Measurements from ENCODE around the gene TFF2.

Gene TFF2

GRCh38 chr21:42366292-42367010, 15.7 kb upstream of the TFF2 start, which contains the start of gene TFF1:
Gene TFF1, minus strand, starts transcription at chr21:42366535. Its CDS starts 40 bp downstream, at chr21:42366495.
- DNase-seq: no peak

GRCh38 chr21:42365770-42366169, 15.0 kb upstream of the TFF2 start:
- no peak for DNase-seq

GRCh38 chr21:42364304-42364865, 13.6 kb upstream of the TFF2 start:
- no peak for DNase-seq

- DNase-seq: no peak
These were observed 12.5 kb upstream of the TFF2 start for GRCh38 chr21:42363312-42363711.

- DNase-seq: no peak
These were observed 11.9 kb upstream of the TFF2 start for GRCh38 chr21:42362700-42363099.

GRCh38 chr21:42362198-42362597, 11.4 kb upstream of the TFF2 start:
- DNase-seq: no peak

GRCh38 chr21:42361286-42361685, 10.5 kb upstream of the TFF2 start:
- no peak for DNase-seq

GRCh38 chr21:42360317-42360716, 9.5 kb upstream of the TFF2 start:
- no peak for DNase-seq

GRCh38 chr21:42358937-42359336, 8.1 kb upstream of the TFF2 start:
- DNase-seq: no peak

- DNase-seq: no peak
These were observed 7.5 kb upstream of the TFF2 start for GRCh38 chr21:42358261-42358660.

GRCh38 chr21:42357307-42357706, 6.5 kb upstream of the TFF2 start:
- DNase-seq: no peak

- no peak for DNase-seq
These were observed 5.9 kb upstream of the TFF2 start for GRCh38 chr21:42356650-42357049.

- no peak for DNase-seq
These were observed 5.3 kb upstream of the TFF2 start for GRCh38 chr21:42356046-42356445.

- DNase-seq: no peak
These were observed 2.8 kb upstream of the TFF2 start for GRCh38 chr21:42353623-42354022.

GRCh38 chr21:42352441-42353095, 1.8 kb upstream of the TFF2 start:
- no peak for DNase-seq

- DNase-seq: no peak
These were observed 1.0 kb upstream of the TFF2 start for GRCh38 chr21:42351626-42352440.

GRCh38 chr21:42350318-42350910, 380 bp downstream of the TFF2 start:
- DNase-seq: no peak

GRCh38 chr21:42349420-42350317, 1.1 kb downstream of the TFF2 start:
- DNase-seq: no peak

- no peak for DNase-seq
These were observed 2.0 kb downstream of the TFF2 start for GRCh38 chr21:42348762-42349161.

- DNase-seq: no peak
These were observed 3.0 kb downstream of the TFF2 start for GRCh38 chr21:42347601-42348327.

Data from amygdala (tissue), 56 donors.